Lower leg skin (tissue), 3 donors: Measurements from ENCODE around the gene CHN2.

ENCODE experiments used
- POLR2A ChIP-seq, 2 donors: fragments of 450-650 bp; IDR thresholded peaks; one replicate each; pipeline ENCODE4 v1.6.1; 2016 to 2017; ENCODE audit warnings: antibody characterized with exemption in 2 of 2, mild to moderate bottlenecking in 1 of 2, moderate library complexity in 1 of 2
- TF ChIP-seq, protein P1 (sequence below), 3 donors: fragments of 450-650 bp; IDR thresholded peaks; one replicate each; pipeline ENCODE4 v1.5.1; 2016; ENCODE audit warnings: antibody characterized with exemption in 3 of 3, mild to moderate bottlenecking in 3 of 3, moderate library complexity in 2 of 3

DNA sequence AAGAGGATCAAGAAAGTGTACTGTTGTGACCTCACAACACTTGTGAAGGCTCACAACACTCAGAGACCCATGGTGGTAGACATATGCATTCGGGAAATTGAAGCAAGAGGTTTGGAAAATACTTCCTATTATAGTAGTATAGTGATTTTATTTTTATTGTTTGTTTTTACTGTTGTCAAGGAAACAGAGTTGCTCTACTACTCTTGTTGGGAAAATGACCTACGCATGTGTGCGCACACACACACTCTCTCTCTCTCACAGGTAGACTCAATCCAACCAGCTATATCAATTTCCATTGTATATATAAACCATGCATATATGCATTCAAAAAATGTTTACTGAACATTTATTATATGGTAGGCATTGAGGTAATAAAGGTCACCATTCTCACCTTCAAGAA is 305.4 kb downstream of the CHN2 start:
- TF ChIP-seq, protein P1, sequence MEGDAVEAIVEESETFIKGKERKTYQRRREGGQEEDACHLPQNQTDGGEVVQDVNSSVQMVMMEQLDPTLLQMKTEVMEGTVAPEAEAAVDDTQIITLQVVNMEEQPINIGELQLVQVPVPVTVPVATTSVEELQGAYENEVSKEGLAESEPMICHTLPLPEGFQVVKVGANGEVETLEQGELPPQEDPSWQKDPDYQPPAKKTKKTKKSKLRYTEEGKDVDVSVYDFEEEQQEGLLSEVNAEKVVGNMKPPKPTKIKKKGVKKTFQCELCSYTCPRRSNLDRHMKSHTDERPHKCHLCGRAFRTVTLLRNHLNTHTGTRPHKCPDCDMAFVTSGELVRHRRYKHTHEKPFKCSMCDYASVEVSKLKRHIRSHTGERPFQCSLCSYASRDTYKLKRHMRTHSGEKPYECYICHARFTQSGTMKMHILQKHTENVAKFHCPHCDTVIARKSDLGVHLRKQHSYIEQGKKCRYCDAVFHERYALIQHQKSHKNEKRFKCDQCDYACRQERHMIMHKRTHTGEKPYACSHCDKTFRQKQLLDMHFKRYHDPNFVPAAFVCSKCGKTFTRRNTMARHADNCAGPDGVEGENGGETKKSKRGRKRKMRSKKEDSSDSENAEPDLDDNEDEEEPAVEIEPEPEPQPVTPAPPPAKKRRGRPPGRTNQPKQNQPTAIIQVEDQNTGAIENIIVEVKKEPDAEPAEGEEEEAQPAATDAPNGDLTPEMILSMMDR (IDR thresholded peaks at IDR 0.05), result no peak
- TF ChIP-seq POLR2A (IDR thresholded peaks at IDR 0.05), result no peak
